CD14-positive monocyte (primary cell): Measurements from ENCODE around the gene FIGN. TPM values are rescaled to one million over a fixed set of nuclear protein-coding genes. Genes with fewer than 3 reads are reported as not detected.

ENCODE experiments used
- DNase-seq, 3 donors: peaks; one replicate each; pipeline ENCODE4 v3.0.0-alpha.2; 2011 to 2022
- H2AFZ ChIP-seq: 2 replicates; pipeline ENCODE4 v1.6.0; 2012; ENCODE audit warnings: mild to moderate bottlenecking, low read depth, low read length, inconsistent platforms; ENCODE audit not compliant: insufficient read depth, poor library complexity, severe bottlenecking
- H3K27ac ChIP-seq, 2 donors: 1 replicate in 1 of 2; 2 replicates in 1 of 2; pipeline ENCODE4 v1.5.1; 2012 to 2013; ENCODE audit warnings: low read length in 2 of 2, control low read depth in 1 of 2, inconsistent platforms in 1 of 2, low read depth in 1 of 2, mild to moderate bottlenecking in 1 of 2
- H3K27me3 ChIP-seq, 2 donors: one replicate each; pipeline versions ENCODE4 v1.6.0 to v1.6.1; 2011 to 2013; ENCODE audit warnings: low read length in 2 of 2; ENCODE audit not compliant: control insufficient read depth in 2 of 2, insufficient read depth in 2 of 2
- H3K36me3 ChIP-seq, 2 donors: replicated peaks in 1 of 2; 1 replicate in 1 of 2; 2 replicates in 1 of 2; pipeline versions ENCODE4 v1.5.1 to v1.6.1; 2012 to 2013; ENCODE audit warnings: low read length in 2 of 2, control low read depth in 1 of 2, inconsistent platforms in 1 of 2, mild to moderate bottlenecking in 1 of 2; ENCODE audit not compliant: insufficient read depth in 2 of 2, control insufficient read depth in 1 of 2
- H3K4me1 ChIP-seq, 2 donors: 1 replicate in 1 of 2; 2 replicates in 1 of 2; pipeline versions ENCODE4 v1.5.1 to v1.6.1; 2012 to 2013; ENCODE audit warnings: low read length in 2 of 2, control low read depth in 1 of 2, inconsistent platforms in 1 of 2, mild to moderate bottlenecking in 1 of 2, moderate library complexity in 1 of 2; ENCODE audit not compliant: insufficient read depth in 2 of 2, control insufficient read depth in 1 of 2
- H3K4me2 ChIP-seq: replicated peaks from 2 replicates; pipeline ENCODE3; 2012; ENCODE audit warnings: low read length, moderate library complexity, mild to moderate bottlenecking; ENCODE audit not compliant: poor library complexity, severe bottlenecking; ENCODE audit errors: extremely low read depth
- H3K4me3 ChIP-seq, 3 experiments: fragments of 200-600 bp in 1 of 3; sonication (generic) in 1 of 3; replicated peaks in 1 of 3; 1 replicate in 2 of 3; 2 replicates in 1 of 3; pipeline ENCODE4 v1.5.1; 2011 to 2013; ENCODE audit warnings: low read length in 3 of 3, mild to moderate bottlenecking in 3 of 3, control low read depth in 2 of 3, low read depth in 2 of 3, inconsistent platforms in 1 of 3, moderate library complexity in 1 of 3
- H3K79me2 ChIP-seq: 2 replicates; pipeline ENCODE4 v1.6.0; 2012; ENCODE audit warnings: mild to moderate bottlenecking, control low read depth, inconsistent platforms, low read length, moderate library complexity; ENCODE audit not compliant: insufficient read depth
- H3K9ac ChIP-seq: 2 replicates; pipeline ENCODE4 v1.6.0; 2017; ENCODE audit warnings: low read length, mild to moderate bottlenecking; ENCODE audit not compliant: insufficient read depth, poor library complexity, severe bottlenecking
- H3K9me3 ChIP-seq, 2 donors: replicated peaks in 1 of 2; 1 replicate in 1 of 2; 2 replicates in 1 of 2; pipeline versions ENCODE4 v1.5.1 to v1.6.1; 2012 to 2013; ENCODE audit warnings: low read length in 2 of 2, control low read depth in 1 of 2; ENCODE audit not compliant: control insufficient read depth in 1 of 2, insufficient read depth in 1 of 2
- H4K20me1 ChIP-seq: 2 replicates; pipeline ENCODE4 v1.6.0; 2012; ENCODE audit warnings: mild to moderate bottlenecking, low read length, control low read depth, moderate library complexity; ENCODE audit not compliant: insufficient read depth
- H3K27ac Mint-ChIP-seq, 7 donors: one replicate each; pipeline ENCODE4 v1.8.0; 2020; ENCODE audit warnings: mild to moderate bottlenecking in 7 of 7, mixed read lengths in 7 of 7, moderate library complexity in 6 of 7, inconsistent platforms in 2 of 7
- H3K27me3 Mint-ChIP-seq, 3 donors: one replicate each; pipeline ENCODE4 v1.8.0; 2021 to 2022; ENCODE audit warnings: low read depth in 3 of 3, mild to moderate bottlenecking in 3 of 3, mixed read lengths in 3 of 3, moderate library complexity in 3 of 3, inconsistent platforms in 1 of 3
- H3K36me3 Mint-ChIP-seq, 2 donors: one replicate each; pipeline ENCODE4 v1.8.0; 2020; ENCODE audit warnings: mixed read lengths in 2 of 2, inconsistent platforms in 1 of 2, mild to moderate bottlenecking in 1 of 2
- H3K4me1 Mint-ChIP-seq: one replicate; pipeline ENCODE4 v1.8.0; 2020; ENCODE audit warnings: mild to moderate bottlenecking, mixed read lengths
- H3K4me3 Mint-ChIP-seq, 2 donors: one replicate each; pipeline ENCODE4 v1.8.0; 2020; ENCODE audit warnings: mild to moderate bottlenecking in 2 of 2, mixed read lengths in 2 of 2, moderate library complexity in 1 of 2
- H3K9me3 Mint-ChIP-seq, 7 donors: one replicate each; pipeline ENCODE4 v1.8.0; 2020 to 2022; ENCODE audit warnings: mixed read lengths in 7 of 7, mild to moderate bottlenecking in 6 of 7, moderate library complexity in 6 of 7, inconsistent platforms in 2 of 7
- intact Hi-C, 2 donors: fragments of 100-400 bp; cut with micrococcal nuclease; formaldehyde crosslinking; loops; one replicate each; pipeline versions ENCODE4 v1.15.0 to v1.15.1; 2023
- polyA plus RNA-seq, 3 donors: library from polyadenylated mRNA; depleted of rRNA in 1 of 3; unstranded in 2 of 3; stranded (reverse) in 1 of 3; fragments of 300-500 nt in 2 of 3; fragments of >200 nt in 1 of 3; fragmentation: Illumina TruSeq in 2 of 3; gene quantifications; 1 replicate in 2 of 3; 2 replicates in 1 of 3; pipeline ENCODE4 v1.2.3, GENCODE V29; 2012 to 2021
- TF ChIP-seq, protein P1 (sequence below): fragments of 200-600 bp; IDR thresholded peaks from one replicate; pipeline ENCODE4 v1.8.0; 2022; ENCODE audit warnings: antibody characterized with exemption, mild to moderate bottlenecking

Gene FIGN
- polyA plus RNA-seq, 3 donors, result not detected

DNA sequence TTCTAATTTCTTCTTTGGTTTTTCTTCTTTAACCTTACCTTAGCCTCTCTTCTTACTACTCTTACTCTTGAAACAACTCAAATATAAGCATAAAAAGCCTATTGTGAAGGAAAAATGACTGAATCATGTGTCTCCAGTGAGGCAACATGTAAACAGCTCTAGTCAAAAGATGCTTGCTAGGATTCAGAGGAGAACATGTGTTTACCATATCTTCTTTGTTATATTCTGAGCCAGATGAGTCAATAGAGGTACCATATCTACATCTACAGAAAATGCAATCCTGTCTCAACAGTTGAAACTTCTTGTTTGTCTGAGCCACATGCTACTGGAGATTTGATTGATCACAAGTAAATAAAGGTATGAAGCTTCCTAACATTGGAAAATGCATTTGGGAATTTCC, 15.9 kb upstream of the FIGN start:
- no peaks in the 10 kb centered on the region for H3K4me1 ChIP-seq
- Mint-ChIP-seq H3K4me3 (no peak overlapping the region), H3K27me3 (no peaks in the 10 kb centered on the region), H3K27ac (no peak overlapping the region), H3K9me3 (peaks cover 0 to 4% (median 0%) of the 10 kb centered on the region in 7 donors), H3K36me3 (no peaks in the 10 kb centered on the region), H3K4me1 (no peaks in the 10 kb centered on the region)
- DNase-seq, result no peak
- H4K20me1 ChIP-seq, result no peaks in the 10 kb centered on the region
- intact Hi-C loops, result no loop called here
- H3K9ac ChIP-seq, result no peak overlapping the region
- H3K4me3 ChIP-seq, result no peak overlapping the region
- no peaks in the 10 kb centered on the region for H3K79me2 ChIP-seq
- no peak overlapping the region for H3K4me2 ChIP-seq
- TF ChIP-seq, protein P1, sequence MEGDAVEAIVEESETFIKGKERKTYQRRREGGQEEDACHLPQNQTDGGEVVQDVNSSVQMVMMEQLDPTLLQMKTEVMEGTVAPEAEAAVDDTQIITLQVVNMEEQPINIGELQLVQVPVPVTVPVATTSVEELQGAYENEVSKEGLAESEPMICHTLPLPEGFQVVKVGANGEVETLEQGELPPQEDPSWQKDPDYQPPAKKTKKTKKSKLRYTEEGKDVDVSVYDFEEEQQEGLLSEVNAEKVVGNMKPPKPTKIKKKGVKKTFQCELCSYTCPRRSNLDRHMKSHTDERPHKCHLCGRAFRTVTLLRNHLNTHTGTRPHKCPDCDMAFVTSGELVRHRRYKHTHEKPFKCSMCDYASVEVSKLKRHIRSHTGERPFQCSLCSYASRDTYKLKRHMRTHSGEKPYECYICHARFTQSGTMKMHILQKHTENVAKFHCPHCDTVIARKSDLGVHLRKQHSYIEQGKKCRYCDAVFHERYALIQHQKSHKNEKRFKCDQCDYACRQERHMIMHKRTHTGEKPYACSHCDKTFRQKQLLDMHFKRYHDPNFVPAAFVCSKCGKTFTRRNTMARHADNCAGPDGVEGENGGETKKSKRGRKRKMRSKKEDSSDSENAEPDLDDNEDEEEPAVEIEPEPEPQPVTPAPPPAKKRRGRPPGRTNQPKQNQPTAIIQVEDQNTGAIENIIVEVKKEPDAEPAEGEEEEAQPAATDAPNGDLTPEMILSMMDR, result no peak
- H3K27me3 ChIP-seq, result no peaks in the 10 kb centered on the region
- H2AFZ ChIP-seq, result no peak overlapping the region
- no peaks in the 10 kb centered on the region for H3K36me3 ChIP-seq
- H3K27ac ChIP-seq, result no peak overlapping the region
- no peaks in the 10 kb centered on the region for H3K9me3 ChIP-seq

DNA sequence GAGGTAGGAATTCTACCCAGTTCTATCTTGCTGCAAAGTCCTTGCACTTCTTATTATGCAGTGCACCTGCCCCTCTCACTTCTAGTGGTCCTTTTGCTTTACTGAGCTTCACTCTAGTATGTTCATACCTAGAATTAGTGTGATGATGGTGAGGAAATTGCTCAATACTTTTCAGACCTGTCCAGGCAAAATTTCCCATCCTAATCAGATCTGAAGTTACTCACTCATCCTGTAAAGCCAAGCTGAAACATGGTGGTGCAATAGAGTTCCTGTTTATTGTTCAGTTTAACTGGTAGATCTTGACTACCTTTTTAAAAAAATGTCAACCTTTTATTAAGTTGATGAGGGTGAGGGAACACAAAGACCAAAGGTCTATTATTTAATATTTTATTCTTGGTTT, 12.6 kb upstream of the FIGN start:
- Mint-ChIP-seq H3K9me3 (peaks cover 0 to 4% (median 0%) of the 10 kb centered on the region in 7 donors), H3K4me3 (no peak overlapping the region), H3K36me3 (no peaks in the 10 kb centered on the region), H3K27me3 (peaks cover 0 to 4% (median 0%) of the 10 kb centered on the region in 3 donors), H3K4me1 (no peaks in the 10 kb centered on the region), H3K27ac (no peak overlapping the region)
- Histone ChIP-seq H3K27ac (no peak overlapping the region), H3K9me3 (no peaks in the 10 kb centered on the region), H3K4me2 (no peak overlapping the region), H3K27me3 (no peaks in the 10 kb centered on the region), H3K4me1 (no peaks in the 10 kb centered on the region), H3K9ac (no peak overlapping the region), H4K20me1 (no peaks in the 10 kb centered on the region), H3K4me3 (no peak overlapping the region), H3K36me3 (no peaks in the 10 kb centered on the region), H2AFZ (no peak overlapping the region), H3K79me2 (no peaks in the 10 kb centered on the region)
- TF ChIP-seq, protein P1, result no peak
- intact Hi-C loops, result no loop called here
- no peak for DNase-seq
